HG02938 (cell line): Measurements from ENCODE around the gene PACSIN2.

ENCODE experiments used
- ATAC-seq: cut with Tn5 transposase; IDR thresholded peaks from one replicate; pipeline ENCODE4 v1.9.1; 2021; ENCODE audit warnings: mild to moderate bottlenecking, moderate library complexity; ENCODE audit not compliant: unreplicated experiment

PACSIN2 gene

DNA sequence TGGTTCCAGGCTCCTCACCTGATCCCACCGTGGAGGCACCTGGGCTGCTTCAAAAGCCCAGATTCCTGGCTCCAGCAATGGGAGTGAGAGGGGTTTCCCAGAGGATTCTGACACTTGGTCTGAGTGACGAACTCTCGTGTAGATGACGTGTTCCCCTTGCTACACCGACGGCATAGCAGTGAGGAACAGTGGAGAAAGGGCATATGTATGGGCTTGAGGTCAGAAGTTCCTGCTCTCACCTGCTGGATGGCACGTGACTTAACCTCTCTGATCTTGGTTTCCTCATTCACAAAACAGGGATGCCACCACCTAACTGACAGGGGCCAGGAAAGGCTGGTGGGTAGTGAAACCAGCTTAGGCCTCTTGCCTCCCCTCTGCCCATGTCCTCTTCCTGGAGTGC lies 127.8 kb downstream of the PACSIN2 start:
- ATAC-seq: no peak

- ATAC-seq: no peak
Measured at GRCh38 chr22:42885446-42885845, 129.5 kb downstream of the PACSIN2 start.

GRCh38 chr22:42884616-42885375 lies 130.2 kb downstream of the PACSIN2 start:
- no peak for ATAC-seq

GRCh38 chr22:42883970-42884369 lies 131.0 kb downstream of the PACSIN2 start:
- no peak for ATAC-seq

DNA sequence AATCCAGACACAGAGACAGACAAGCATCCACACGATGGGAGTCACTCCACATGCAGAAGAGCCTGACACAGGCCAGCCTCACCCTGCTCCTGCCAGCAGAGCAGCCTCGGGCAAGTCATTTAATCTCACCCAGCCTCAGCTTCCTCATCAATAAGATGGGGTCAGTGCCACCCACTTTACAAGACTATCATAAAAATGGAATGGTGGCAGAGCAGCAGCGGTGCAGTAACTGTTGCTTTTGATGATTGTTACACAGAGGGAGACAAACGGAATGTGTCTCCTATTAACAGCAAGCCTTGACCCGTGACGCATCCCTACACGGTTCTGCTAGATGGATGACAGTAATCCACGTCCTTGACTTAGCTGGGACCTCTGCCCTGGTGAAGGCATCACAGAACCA lies 131.8 kb downstream of the PACSIN2 start:
- no peak for ATAC-seq

DNA sequence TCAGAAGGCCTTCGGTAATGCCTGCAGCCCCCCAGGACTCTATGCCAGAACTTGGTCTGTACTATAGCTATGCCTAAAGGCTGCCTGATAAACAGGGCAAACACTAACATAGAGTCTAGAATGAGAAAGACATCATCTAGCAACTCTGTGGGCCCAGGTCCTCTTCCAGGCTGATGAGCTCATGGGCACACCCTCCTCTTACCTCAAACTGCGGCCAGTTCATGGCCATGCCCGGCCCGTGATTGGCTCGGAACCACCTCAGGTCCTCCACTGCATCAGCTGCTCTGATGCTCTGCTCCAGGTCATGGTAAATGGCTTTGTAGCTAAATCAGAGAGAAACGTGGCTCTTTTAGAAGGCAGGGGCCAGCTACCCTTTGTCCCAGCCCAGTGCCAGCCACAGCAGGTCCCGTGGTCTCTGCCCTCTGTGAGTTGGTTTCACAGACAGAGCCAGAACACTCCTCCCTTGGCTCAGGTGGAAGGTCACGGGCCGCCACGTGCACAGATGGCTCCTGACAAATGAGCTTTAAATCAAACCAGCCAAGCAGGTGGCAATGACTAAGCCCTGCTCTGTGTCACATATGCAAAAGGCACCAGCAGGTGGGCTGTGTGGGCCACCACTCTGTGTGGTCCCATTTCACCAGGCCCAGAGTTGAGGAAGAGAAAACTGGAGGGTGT lies 132.8 kb downstream of the PACSIN2 start:
- no peak for ATAC-seq

DNA sequence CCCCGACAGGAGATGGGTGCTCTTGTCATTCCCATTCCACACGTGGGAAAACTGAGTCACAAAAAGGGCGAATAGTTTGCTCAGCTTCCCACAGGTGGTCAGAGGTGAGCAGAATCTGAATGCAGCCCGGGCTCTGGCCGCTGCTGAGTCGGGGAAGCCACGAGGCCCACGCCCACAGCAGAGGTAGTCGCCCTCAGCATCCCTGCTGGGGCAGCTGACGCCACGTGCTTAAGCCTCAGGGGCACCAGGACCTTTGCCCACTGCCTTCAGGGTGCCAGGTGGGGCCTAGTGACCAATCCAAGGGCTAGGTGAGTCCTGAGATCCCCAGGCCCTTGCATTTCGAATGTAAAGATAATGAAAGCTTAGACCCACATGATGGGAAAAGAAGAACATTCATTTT lies 133.7 kb downstream of the PACSIN2 start:
- no peak for ATAC-seq

DNA sequence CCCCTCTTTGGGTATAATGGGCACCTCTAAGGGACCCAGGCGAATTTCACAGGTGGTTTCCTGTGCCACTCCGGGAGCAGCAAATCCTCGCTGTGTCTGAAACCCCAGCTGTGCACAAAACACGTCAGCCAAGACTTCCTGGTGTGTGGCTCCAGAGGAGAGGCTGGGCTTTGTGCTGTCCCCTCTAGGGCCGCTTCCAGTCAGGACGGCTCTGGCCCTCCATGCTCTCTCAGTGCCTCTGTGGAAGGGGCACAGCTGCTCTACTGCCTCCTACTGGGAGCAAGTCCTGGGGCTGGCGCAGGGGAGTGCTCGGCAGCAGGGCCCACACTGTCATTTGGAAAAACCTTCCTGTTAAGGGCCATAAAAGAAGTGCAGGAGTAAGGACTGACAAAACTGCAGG lies 134.1 kb downstream of the PACSIN2 start:
- ATAC-seq: no peak

- ATAC-seq: no peak
Measured at GRCh38 chr22:42879371-42880021, 135.5 kb downstream of the PACSIN2 start.

DNA sequence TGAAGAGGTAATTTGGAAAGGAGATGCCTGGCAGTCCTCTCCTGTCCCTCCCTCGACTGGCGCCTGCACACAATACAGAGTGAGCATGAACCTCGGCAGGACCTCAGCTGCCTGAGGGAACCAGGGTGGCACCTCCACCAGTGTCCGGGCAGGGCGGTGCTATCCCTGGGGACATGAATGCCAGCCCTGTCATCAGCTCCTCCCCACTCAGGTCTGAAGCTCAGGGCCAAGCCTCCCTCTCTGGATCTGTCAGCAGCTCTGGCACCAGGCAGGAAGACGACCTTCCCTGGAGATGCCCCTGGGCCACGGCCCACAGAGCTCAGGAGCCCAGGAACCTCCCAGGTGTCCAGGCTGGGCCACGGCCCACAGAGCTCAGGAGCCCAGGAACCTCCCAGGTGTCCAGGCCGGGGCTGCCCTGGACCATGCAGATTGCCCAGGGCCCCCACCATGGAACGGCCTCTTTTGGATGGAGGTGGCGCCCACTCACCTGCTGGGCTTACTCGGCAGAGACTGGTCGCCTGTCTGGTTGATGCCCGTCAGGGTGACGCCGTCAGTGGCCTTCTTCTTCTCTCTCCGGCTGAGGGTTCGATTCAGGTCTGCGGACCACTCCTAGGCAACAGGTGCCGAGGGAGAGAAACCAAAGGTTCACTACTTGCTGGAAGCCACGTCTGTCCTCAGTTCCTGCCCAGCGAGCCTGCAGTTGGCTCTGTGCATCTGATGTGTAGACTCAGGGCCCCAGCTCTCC lies 136.2 kb downstream of the PACSIN2 start:
- ATAC-seq: no peak

DNA sequence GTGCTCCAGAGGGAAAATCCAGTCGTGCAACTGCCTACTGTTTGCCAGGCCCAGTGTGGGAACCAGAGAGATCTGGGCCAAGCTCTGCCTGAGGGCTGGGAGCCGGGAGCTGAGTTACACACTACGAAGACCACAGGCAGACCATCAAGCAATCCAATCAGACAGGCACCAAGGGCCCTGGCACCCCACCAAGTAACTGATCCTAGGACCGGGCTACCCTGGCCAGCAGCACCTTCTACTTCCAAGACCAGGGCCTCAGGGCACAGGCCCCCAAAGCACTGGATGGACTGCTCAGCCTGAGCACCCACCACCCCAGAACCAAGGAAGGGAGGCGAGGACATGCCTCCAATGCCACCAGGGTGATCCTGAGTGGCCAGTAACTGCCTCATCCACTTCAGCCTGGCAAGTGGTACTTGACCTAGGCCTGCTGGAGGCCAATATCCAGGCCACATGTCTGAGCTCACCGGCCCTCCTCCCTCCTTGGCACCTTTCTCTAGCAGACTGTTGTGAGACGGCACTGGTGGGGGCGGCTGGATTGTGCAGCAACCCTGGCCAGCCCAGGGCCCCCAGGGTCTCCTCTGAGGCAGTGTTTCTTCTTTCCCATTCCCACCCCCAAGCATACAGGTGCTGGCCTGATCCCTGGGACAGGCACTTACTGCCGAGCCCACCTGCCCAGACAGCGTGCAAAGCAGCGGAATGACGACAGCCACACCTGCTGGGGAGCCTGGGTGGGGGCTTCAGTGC lies 137.2 kb downstream of the PACSIN2 start:
- no peak for ATAC-seq

- no peak for ATAC-seq
Measured at GRCh38 chr22:42877158-42877557, 137.8 kb downstream of the PACSIN2 start.

- ATAC-seq: no peak
Measured at GRCh38 chr22:42876041-42876440, 138.9 kb downstream of the PACSIN2 start.

DNA sequence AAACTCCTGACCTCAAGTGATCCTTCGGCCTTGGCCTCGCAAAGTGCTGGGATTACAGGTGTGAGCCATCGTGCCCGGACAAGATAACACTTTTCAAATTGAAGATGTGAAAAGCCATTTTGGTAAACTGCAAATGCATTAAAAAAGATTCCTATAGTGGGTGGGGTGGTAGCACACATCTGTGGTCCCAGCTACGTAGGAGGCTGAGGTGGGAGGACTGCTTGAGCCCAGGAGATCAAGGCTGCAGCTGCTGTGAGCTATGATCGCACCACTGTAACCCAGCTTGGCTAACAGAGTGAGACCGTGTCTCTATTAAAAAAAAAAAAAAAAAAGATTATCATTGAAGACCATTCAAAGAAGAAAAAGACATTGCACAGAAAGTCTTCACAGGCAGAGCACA lies 140.9 kb downstream of the PACSIN2 start:
- ATAC-seq: no peak

GRCh38 chr22:42873356-42873755 lies 141.6 kb downstream of the PACSIN2 start:
- no peak for ATAC-seq

- no peak for ATAC-seq
Measured at GRCh38 chr22:42872821-42873220, 142.1 kb downstream of the PACSIN2 start.

DNA sequence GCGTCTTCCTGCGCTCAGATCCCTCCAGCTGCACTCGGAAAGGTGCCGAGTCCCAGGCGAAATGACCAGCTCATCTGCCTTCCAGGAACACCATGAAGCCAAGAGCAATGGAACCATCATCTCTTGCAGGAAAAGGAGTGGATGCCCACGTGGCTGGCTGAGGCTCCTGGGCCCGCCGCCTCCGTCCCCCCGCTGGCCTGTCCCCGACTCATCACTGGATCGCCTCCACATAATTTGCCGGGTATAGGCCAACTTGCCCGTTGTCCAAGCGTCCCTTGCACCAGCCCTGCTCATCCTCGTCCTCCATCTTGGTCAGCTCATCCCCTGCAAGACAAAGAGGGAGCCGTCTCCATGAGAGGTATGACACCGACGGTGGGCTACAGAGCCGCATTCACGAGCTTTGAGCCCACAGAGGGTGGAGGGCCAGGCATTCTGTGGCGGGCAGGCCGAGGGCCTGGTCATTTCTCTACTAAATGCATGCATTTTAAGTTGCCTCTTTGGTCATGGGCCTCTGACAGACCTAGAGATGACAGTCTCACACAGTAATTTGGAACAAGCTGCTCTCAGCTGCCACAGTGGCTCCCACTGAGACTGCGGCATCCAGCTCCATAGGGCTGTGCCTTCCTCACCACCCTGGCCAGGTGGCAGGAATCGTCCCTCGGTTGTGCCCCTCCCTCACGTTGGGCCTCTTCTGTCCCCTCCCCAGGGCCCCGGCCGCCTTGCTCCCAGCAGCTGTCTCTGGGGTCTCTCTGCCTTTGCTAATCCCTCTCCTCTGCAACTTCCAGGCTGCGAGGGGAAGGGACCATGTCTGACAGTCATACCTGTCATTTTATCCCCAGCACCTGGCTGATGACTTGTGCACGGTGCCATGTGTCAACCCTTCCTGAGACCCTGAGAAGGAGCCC lies 143.6 kb downstream of the PACSIN2 start:
- ATAC-seq: no peak

- ATAC-seq: no peak
Measured at GRCh38 chr22:42869888-42870480, 145.0 kb downstream of the PACSIN2 start.

DNA sequence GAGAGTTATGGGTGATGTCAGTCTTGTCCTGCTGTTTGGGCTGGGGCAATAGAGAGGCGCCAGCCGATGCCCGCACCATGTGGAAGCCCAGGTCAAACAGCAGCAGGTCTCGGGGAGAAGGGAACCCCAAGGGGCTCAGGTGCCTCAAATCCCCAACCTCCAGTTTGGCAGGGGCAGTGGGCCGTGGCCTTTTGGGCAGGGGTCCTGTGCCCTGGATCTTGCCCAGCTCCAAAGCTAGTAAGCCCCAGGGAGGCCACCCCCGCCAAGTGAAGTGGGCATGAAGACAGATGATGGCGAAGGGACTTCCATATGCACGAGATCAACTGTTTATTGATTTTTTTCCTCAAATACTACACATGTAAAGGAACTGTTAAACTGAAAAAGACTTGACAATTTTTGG lies 145.5 kb downstream of the PACSIN2 start:
- ATAC-seq: no peak
